HepG2 (cell line): ENCODE measurements around the gene THRB. TPM values are rescaled to one million over a fixed set of nuclear protein-coding genes. Genes with fewer than 3 reads are reported as not detected.

ENCODE experiments used
- ATF7-NPFF ChIP-seq: sonication (generic); formaldehyde crosslinking; IDR thresholded peaks from 2 replicates; pipeline ENCODE4 v1.8.1; 2023; ENCODE audit warnings: mild to moderate bottlenecking, low read depth, missing genetic modification reagents, moderate library complexity
- BCLAF1 ChIP-seq: fragments of 450-650 bp; IDR thresholded peaks from 2 replicates; pipeline ENCODE4 v1.6.1; 2017; ENCODE audit warnings: mild to moderate bottlenecking
- FOXM1 ChIP-seq: sonication (generic); formaldehyde crosslinking; IDR thresholded peaks from 2 replicates; pipeline ENCODE4 v1.5.0; 2020; ENCODE audit warnings: missing genetic modification reagents
- FOXO1 ChIP-seq: sonication (generic); formaldehyde crosslinking; IDR thresholded peaks from 2 replicates; pipeline ENCODE4 v1.4.0; 2020; ENCODE audit warnings: missing genetic modification reagents
- GATAD1 ChIP-seq: IDR thresholded peaks from 2 replicates; pipeline ENCODE4 v1.6.1; 2016; ENCODE audit warnings: missing genetic modification reagents, missing compliant biosample characterization
- HIC2 ChIP-seq: sonication (generic); formaldehyde crosslinking; IDR thresholded peaks from 2 replicates; pipeline ENCODE4 v1.9.0; 2022; ENCODE audit warnings: low read depth, missing genetic modification reagents
- KAT8 ChIP-seq: IDR thresholded peaks from 2 replicates; pipeline ENCODE4 v1.6.1; 2016; ENCODE audit warnings: missing genetic modification reagents, missing compliant biosample characterization
- NR1H2 ChIP-seq: sonication (generic); formaldehyde crosslinking; IDR thresholded peaks from 2 replicates; pipeline ENCODE4 v1.8.1; 2022; ENCODE audit warnings: low read depth, missing genetic modification reagents, borderline replicate concordance
- SETDB1 ChIP-seq: sonication (generic); formaldehyde crosslinking; IDR thresholded peaks from 2 replicates; pipeline ENCODE4 v1.5.1; 2020; ENCODE audit warnings: missing genetic modification reagents, mild to moderate bottlenecking, borderline replicate concordance
- TSC22D2 ChIP-seq: sonication (generic); formaldehyde crosslinking; IDR thresholded peaks from 2 replicates; pipeline ENCODE4 v1.5.1; 2020; ENCODE audit warnings: missing genetic modification reagents, mild to moderate bottlenecking, borderline replicate concordance
- YY1 ChIP-seq: IDR thresholded peaks from 2 replicates; pipeline ENCODE4 v1.6.1; 2011; ENCODE audit warnings: low read length, low read depth, moderate library complexity, mild to moderate bottlenecking; ENCODE audit not compliant: insufficient read depth, insufficient replicate concordance
- ZFP1 ChIP-seq: IDR thresholded peaks from 2 replicates; pipeline ENCODE4 v1.6.1; 2016
- ZHX2 ChIP-seq, 2 experiments: sonication (generic) in 1 of 2; formaldehyde crosslinking in 1 of 2; IDR thresholded peaks; 2 replicates each; pipeline versions ENCODE4 v1.6.1 to v1.9.0; 2014 to 2022; ENCODE audit warnings: antibody characterized with exemption in 1 of 2, borderline replicate concordance in 1 of 2, inconsistent platforms in 1 of 2, low read depth in 1 of 2, missing genetic modification reagents in 1 of 2
- ZNF430 ChIP-seq: sonication (generic); formaldehyde crosslinking; IDR thresholded peaks from 2 replicates; pipeline ENCODE4 v1.9.0; 2021; ENCODE audit warnings: mild to moderate bottlenecking, missing genetic modification reagents
- ZNF550 ChIP-seq: sonication (generic); formaldehyde crosslinking; IDR thresholded peaks from 2 replicates; pipeline ENCODE4 v1.4.0; 2020; ENCODE audit warnings: mild to moderate bottlenecking, missing genetic modification reagents, borderline replicate concordance
- ZNF607 ChIP-seq: sonication (generic); formaldehyde crosslinking; IDR thresholded peaks from 2 replicates; pipeline ENCODE4 v1.5.1; 2020; ENCODE audit warnings: missing genetic modification reagents, mild to moderate bottlenecking, borderline replicate concordance
- ZNF629 ChIP-seq: sonication (generic); formaldehyde crosslinking; conservative IDR thresholded peaks from 2 replicates; pipeline ENCODE4 v1.5.0; 2020; ENCODE audit warnings: missing genetic modification reagents
- ZNF839 ChIP-seq: sonication (generic); formaldehyde crosslinking; IDR thresholded peaks from 2 replicates; pipeline ENCODE4 v1.4.0; 2020; ENCODE audit warnings: missing genetic modification reagents, mild to moderate bottlenecking, borderline replicate concordance
- ZNF850 ChIP-seq: sonication (generic); formaldehyde crosslinking; conservative IDR thresholded peaks from 2 replicates; pipeline ENCODE4 v1.9.0; 2021; ENCODE audit warnings: mild to moderate bottlenecking, missing genetic modification reagents
- polyA plus RNA-seq, 8 experiments: library from polyadenylated mRNA; depleted of rRNA in 3 of 8; stranded (reverse) in 7 of 8; unstranded in 1 of 8; fragments of >200 nt; fragmentation: Illumina TruSeq in 4 of 8; extraction: Trizol in 4 of 8; gene quantifications; 2 replicates each; pipeline versions ENCODE4 v1.2.1 to v1.2.3, GENCODE V29; 2011 to 2016; ENCODE audit warnings: low read depth in 4 of 8, missing spikeins in 1 of 8, mixed read lengths in 1 of 8; ENCODE audit not compliant: insufficient read depth in 1 of 8
- total RNA-seq, 5 experiments: library from RNA; depleted of rRNA; stranded (reverse); fragments of >200 nt; fragmentation: Illumina TruSeq; extraction: Trizol; gene quantifications; 2 replicates each; pipeline ENCODE4 v1.2.3, GENCODE V29; 2016; ENCODE audit warnings: low read depth in 1 of 5

The THRB gene
- total and polyA plus RNA-seq, 2 of the 13 experiments (the other 11 are each of a cell fraction or from before 2014, with no cell fraction given), result 4.7 to 22.7 TPM

- TF ChIP-seq ZHX2 (IDR thresholded peaks at IDR 0.05; ENCODE audit: low read depth) (no peak), ZHX2 (CRISPR knock-in tag; IDR thresholded peaks at IDR 0.05; ENCODE audit: borderline replicate concordance) (no peak), BCLAF1 (no peak), ZNF607 (CRISPR knock-in tag) (no peak), ZNF629 (CRISPR knock-in tag) (no peak), ZNF550 (CRISPR knock-in tag) (no peak), ZNF430 (CRISPR knock-in tag) (peak; percentile 5; the same call in 1 of the 2 replicates), NR1H2 (CRISPR knock-in tag) (no peak), ZNF839 (CRISPR knock-in tag) (no peak), FOXO1 (CRISPR knock-in tag) (no peak), HIC2 (CRISPR knock-in tag) (no peak), ATF7-NPFF (CRISPR knock-in tag) (peak; percentile 36; the same call in 1 of the 2 replicates), KAT8 (peak; percentile 47; the same call in 1 of the 2 replicates), ZFP1 (CRISPR knock-in tag) (no peak), SETDB1 (no peak), ZNF850 (CRISPR knock-in tag) (no peak), GATAD1 (no peak), FOXM1 (no peak), YY1 (peak; percentile 73), TSC22D2 (CRISPR knock-in tag) (no peak)
Observed at GRCh38 chr3:24494618-24495325, at the start of gene THRB (continued).
